CD8-positive, alpha-beta memory T cell (primary cell): ENCODE results near the gene RUNX3. TPM values are rescaled to one million over a fixed set of nuclear protein-coding genes. Genes with fewer than 3 reads are reported as not detected.

Source experiments
- CTCF ChIA-PET: fragments of 350-600 bp; sonication (Branson Sonifier 250); formaldehyde crosslinking; loops from one replicate; lab custom pipeline; 2021; ENCODE audit warnings: antibody characterized with exemption; lab: Charles Lee
- POLR2A ChIA-PET: fragments of 350-600 bp; sonication (Branson Sonifier 250); formaldehyde crosslinking; loops from one replicate; lab custom pipeline; 2021; ENCODE audit warnings: antibody characterized with exemption; lab: Charles Lee
- DNase-seq, 5 donors: peaks; one replicate each; pipeline versions ENCODE4 v3.0.0 to v3.0.0-alpha.2; 2020 to 2022; ENCODE audit warnings: mixed read lengths in 1 of 5
- H3K27ac ChIP-seq: one replicate; pipeline ENCODE4 v1.7.0; 2013; ENCODE audit warnings: low read depth, mild to moderate bottlenecking, low read length, moderate library complexity
- H3K27me3 ChIP-seq: 2 replicates; pipeline ENCODE4 v1.7.0; 2013; ENCODE audit warnings: low read length, mild to moderate bottlenecking; ENCODE audit not compliant: insufficient read depth, poor library complexity, severe bottlenecking
- H3K36me3 ChIP-seq: 2 replicates; pipeline ENCODE4 v1.7.0; 2013; ENCODE audit warnings: mild to moderate bottlenecking, low read length, moderate library complexity; ENCODE audit not compliant: insufficient read depth
- H3K4me1 ChIP-seq: 2 replicates; pipeline ENCODE4 v1.7.0; 2013; ENCODE audit warnings: mild to moderate bottlenecking, low read length, moderate library complexity; ENCODE audit not compliant: insufficient read depth
- H3K4me3 ChIP-seq: 2 replicates; pipeline ENCODE4 v1.7.0; 2013; ENCODE audit warnings: mild to moderate bottlenecking, low read length
- H3K9me3 ChIP-seq: 2 replicates; pipeline ENCODE4 v1.7.0; 2013; ENCODE audit warnings: mild to moderate bottlenecking, low read length
- H3K27ac Mint-ChIP-seq, 8 donors: one replicate each; pipeline ENCODE4 v1.8.0; 2020 to 2021; ENCODE audit warnings: mixed read lengths in 8 of 8, mild to moderate bottlenecking in 6 of 8, inconsistent platforms in 3 of 8, moderate library complexity in 3 of 8
- H3K27me3 Mint-ChIP-seq, 2 donors: one replicate each; pipeline ENCODE4 v1.8.0; 2020 to 2021; ENCODE audit warnings: mixed read lengths in 2 of 2, mild to moderate bottlenecking in 1 of 2, moderate library complexity in 1 of 2
- H3K36me3 Mint-ChIP-seq, 3 donors: one replicate each; pipeline ENCODE4 v1.8.0; 2020 to 2021; ENCODE audit warnings: mixed read lengths in 3 of 3, inconsistent platforms in 1 of 3, mild to moderate bottlenecking in 1 of 3
- H3K4me1 Mint-ChIP-seq, 3 donors: one replicate each; pipeline ENCODE4 v1.8.0; 2020 to 2021; ENCODE audit warnings: mixed read lengths in 3 of 3, inconsistent platforms in 1 of 3, mild to moderate bottlenecking in 1 of 3
- H3K4me3 Mint-ChIP-seq, 7 donors: one replicate each; pipeline ENCODE4 v1.8.0; 2020 to 2021; ENCODE audit warnings: mixed read lengths in 7 of 7, mild to moderate bottlenecking in 6 of 7, moderate library complexity in 4 of 7, inconsistent platforms in 2 of 7
- H3K9me3 Mint-ChIP-seq, 5 donors: one replicate each; pipeline ENCODE4 v1.8.0; 2020 to 2022; ENCODE audit warnings: mixed read lengths in 5 of 5, mild to moderate bottlenecking in 3 of 5, moderate library complexity in 2 of 5, inconsistent platforms in 1 of 5
- polyA plus RNA-seq: library from polyadenylated mRNA; unstranded; fragments of 300-500 nt; fragmentation: Illumina TruSeq; gene quantifications from one replicate; pipeline ENCODE4 v1.2.3, GENCODE V29; 2021
- total RNA-seq, 2 experiments: library from RNA; stranded (reverse); gene quantifications; one replicate each; pipeline ENCODE4 v1.2.3, GENCODE V29; 2021

Gene RUNX3
- total and polyA plus RNA-seq, 3 experiments from 2014 or later, result 107 to 241 (median 218) TPM

DNA sequence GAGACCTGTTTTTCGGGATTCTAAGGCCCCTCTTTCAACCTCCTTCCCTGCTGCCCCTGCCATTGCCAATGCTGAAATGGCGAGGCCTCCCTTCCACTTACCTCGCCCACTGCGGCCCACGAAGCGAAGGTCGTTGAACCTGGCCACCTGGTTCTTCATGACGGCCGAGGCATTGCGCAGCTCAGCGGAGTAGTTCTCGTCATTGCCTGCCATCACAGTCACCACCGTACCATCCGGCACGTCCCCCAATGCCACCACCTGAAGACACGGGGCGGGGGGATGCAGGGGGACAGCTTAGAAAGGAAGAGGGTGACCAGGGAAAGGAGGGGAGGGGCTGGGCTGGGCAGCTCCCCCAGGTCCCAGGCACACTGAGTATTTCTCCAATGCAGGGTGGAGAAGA, 2.6 kb downstream of the RUNX3 start:
- Histone ChIP-seq H3K9me3 (no peaks in the 10 kb centered on the region), H3K4me1 (peaks cover 72% of the 10 kb centered on the region), H3K27ac (peak overlapping the region; percentile 89), H3K27me3 (no peaks in the 10 kb centered on the region), H3K4me3 (peak overlapping the region; percentile 77), H3K36me3 (peaks cover 36% of the 10 kb centered on the region)
- CTCF ChIA-PET, result interaction anchor here (0.8 to 18.1 kb wide), 14 partner anchors 8 to 279 kb away, joined by 3 to 234 read pairs (median 5); no protein-coding TSS in a partner anchor
- Mint-ChIP-seq H3K4me3 (peak overlapping the region; percentile 84 to 99 (median 97)), H3K27me3 (peaks cover 0 to 14% of the 10 kb centered on the region in 2 donors), H3K27ac (peak overlapping the region; percentile 85 to 100 (median 100)), H3K36me3 (peaks cover 22 to 66% (median 38%) of the 10 kb centered on the region in 3 donors), H3K4me1 (peaks cover 42 to 69% (median 58%) of the 10 kb centered on the region in 3 donors), H3K9me3 (peaks cover 0 to 2% (median 0%) of the 10 kb centered on the region in 5 donors)
- POLR2A ChIA-PET, result interaction anchor here (0.9 to 10.6 kb wide), 6 partner anchors 9 to 174 kb away, joined by 3 to 282 read pairs (median 10); no protein-coding TSS in a partner anchor
- peak in 2 of 5 donors; percentile 58 to 66 for DNase-seq

DNA sequence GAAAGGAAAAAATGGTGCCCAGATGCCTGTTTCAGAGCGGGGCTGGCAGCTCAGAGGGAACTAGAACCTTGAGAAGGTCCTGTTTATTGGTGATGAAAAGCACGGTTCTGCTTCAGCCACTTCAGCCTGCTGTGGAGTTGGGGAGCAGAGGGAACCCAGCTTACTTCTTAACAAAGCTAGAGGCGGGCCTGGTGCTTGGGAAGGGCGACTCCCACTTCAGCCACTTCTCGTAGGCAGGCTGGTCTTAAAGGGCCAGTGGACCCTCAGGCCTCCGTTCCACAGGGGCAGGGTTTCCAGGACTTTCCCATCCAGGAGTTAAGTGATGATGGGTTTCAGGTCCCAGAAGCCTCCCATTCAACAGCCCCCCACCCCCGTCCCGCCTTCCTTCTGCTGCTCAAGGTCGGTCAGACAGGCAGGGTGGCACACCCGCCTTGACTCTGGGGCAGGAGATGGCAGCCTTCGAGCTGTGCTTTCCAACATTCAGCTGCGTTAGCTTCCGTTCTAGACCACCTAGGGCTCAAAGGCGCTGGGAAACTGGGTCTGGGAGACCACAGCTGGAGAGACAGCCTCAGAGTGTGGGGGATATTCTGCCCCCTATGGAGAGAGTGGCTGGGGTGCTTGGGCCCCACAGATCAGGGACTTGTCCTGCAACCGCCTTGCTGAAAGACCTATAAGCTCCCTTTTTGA, 3.4 kb downstream of the RUNX3 start:
- H3K4me1 ChIP-seq, result peaks cover 74% of the 10 kb centered on the region
- no peaks in the 10 kb centered on the region for H3K9me3 ChIP-seq
- POLR2A ChIA-PET, result interaction anchor here (0.6 to 10.6 kb wide), 11 partner anchors 8 to 306 kb away, joined by 3 to 282 read pairs (median 4); partner anchors contain the start of gene SYF2
- DNase-seq, result peak in 2 of 5 donors; percentile 45 to 51
- Mint-ChIP-seq H3K4me3 (peak overlapping the region; percentile 84 to 99 (median 97)), H3K9me3 (peaks cover 0 to 2% (median 0%) of the 10 kb centered on the region in 5 donors), H3K27me3 (peaks cover 0 to 14% of the 10 kb centered on the region in 2 donors), H3K4me1 (peaks cover 46 to 69% (median 64%) of the 10 kb centered on the region in 3 donors), H3K27ac (peak overlapping the region; percentile 85 to 100 (median 100)), H3K36me3 (peaks cover 24 to 73% (median 42%) of the 10 kb centered on the region in 3 donors)
- peak overlapping the region; percentile 77 for H3K4me3 ChIP-seq
- peak overlapping the region; percentile 89 for H3K27ac ChIP-seq
- peaks cover 36% of the 10 kb centered on the region for H3K36me3 ChIP-seq
- no peaks in the 10 kb centered on the region for H3K27me3 ChIP-seq
- CTCF ChIA-PET, result interaction anchor here (0.9 to 18.1 kb wide), 10 partner anchors 7 to 280 kb away, joined by 3 to 234 read pairs (median 14); no protein-coding TSS in a partner anchor

DNA sequence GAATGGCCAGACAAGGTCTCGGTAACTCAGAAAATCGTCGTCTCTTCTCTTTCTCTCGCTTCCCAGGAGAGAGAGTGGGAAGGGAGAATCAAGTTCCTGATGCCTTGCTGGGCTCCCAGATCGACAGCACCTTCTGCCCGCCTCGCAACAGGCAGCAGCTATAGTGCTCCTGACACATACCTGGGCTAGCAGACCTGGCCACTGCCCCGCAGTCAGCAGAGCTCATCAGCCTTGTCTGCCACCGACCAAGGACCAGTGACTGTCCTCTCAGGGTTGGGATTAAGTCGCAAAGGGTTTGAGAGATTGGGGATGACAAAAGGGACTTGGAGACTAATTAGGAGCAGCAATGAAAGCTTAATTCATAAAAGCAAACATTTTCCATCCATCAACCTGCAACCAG, 4.1 kb downstream of the RUNX3 start:
- DNase-seq, result no peak
- no peaks in the 10 kb centered on the region for H3K9me3 ChIP-seq
- H3K4me3 ChIP-seq, result peak overlapping the region; percentile 77
- Mint-ChIP-seq H3K4me3 (peak overlapping the region; percentile 84 to 99 (median 97)), H3K27me3 (peaks cover 0 to 14% of the 10 kb centered on the region in 2 donors), H3K4me1 (peaks cover 50 to 69% (median 67%) of the 10 kb centered on the region in 3 donors), H3K27ac (peak overlapping the region; percentile 87 to 100 (median 100)), H3K9me3 (peaks cover 0 to 2% (median 0%) of the 10 kb centered on the region in 5 donors), H3K36me3 (peaks cover 24 to 80% (median 45%) of the 10 kb centered on the region in 3 donors)
- H3K27me3 ChIP-seq, result no peaks in the 10 kb centered on the region
- peak overlapping the region; percentile 89 for H3K27ac ChIP-seq
- ChIA-PET POLR2A (interaction anchor here (0.6 to 10.6 kb wide), 10 partner anchors 13 to 307 kb away, joined by 3 to 282 read pairs (median 4); partner anchors contain the start of gene SYF2), CTCF (interaction anchor here (0.7 to 18.1 kb wide), 6 partner anchors 13 to 174 kb away, joined by 3 to 234 read pairs (median 86); no protein-coding TSS in a partner anchor)
- peaks cover 74% of the 10 kb centered on the region for H3K4me1 ChIP-seq
- peaks cover 42% of the 10 kb centered on the region for H3K36me3 ChIP-seq

DNA sequence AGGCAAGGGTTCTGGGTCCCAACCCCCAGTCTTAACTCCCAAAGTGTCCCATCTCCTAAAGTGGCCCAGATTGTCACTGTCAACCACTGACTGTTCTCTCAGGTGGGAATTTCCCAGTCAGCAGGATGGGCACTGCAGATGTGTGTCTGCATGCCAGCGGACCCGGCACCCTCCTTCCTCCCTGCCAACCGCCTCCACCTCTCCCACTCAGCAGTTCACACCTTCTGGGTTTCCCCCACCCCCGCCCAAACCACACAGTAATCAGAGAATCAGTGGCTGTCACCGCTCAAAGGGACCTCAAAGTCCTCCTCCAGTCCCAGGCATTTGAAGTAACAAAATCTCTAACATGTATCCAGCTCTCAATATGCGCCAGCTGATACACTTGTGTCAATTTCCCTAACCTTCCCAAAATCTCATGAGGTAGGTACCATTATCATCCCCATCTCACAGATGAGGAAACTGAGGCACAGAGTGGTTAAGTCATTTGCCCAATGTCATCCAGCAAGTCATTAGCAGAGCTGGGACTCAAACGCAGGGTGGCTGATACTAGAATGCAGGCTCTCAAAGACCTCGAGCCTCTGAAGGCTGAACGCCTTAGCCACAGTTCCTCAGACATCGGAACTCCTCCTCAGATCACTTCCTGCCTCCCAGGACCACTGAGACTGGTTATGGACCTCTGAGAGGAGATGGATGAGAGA, 4.8 kb downstream of the RUNX3 start:
- H3K36me3 Mint-ChIP-seq, result peaks cover 30 to 85% (median 52%) of the 10 kb centered on the region in 3 donors
- H3K9me3 Mint-ChIP-seq, result peaks cover 0 to 2% (median 0%) of the 10 kb centered on the region in 5 donors
- ChIA-PET CTCF (interaction anchor here (0.7 to 18.1 kb wide), 5 partner anchors 12 to 113 kb away, joined by 3 to 234 read pairs (median 98); no protein-coding TSS in a partner anchor), POLR2A (interaction anchor here (0.5 to 10.6 kb wide), 14 partner anchors 12 to 421 kb away, joined by 3 to 282 read pairs (median 5); no protein-coding TSS in a partner anchor)
- peaks cover 0 to 16% of the 10 kb centered on the region in 2 donors for H3K27me3 Mint-ChIP-seq
- Histone ChIP-seq H3K36me3 (peaks cover 49% of the 10 kb centered on the region), H3K9me3 (no peaks in the 10 kb centered on the region), H3K4me1 (peaks cover 75% of the 10 kb centered on the region), H3K27me3 (no peaks in the 10 kb centered on the region), H3K27ac (peak overlapping the region; percentile 89), H3K4me3 (peak overlapping the region; percentile 77)
- peaks cover 58 to 74% (median 70%) of the 10 kb centered on the region in 3 donors for H3K4me1 Mint-ChIP-seq
- peak overlapping the region; percentile 84 to 99 (median 97) for H3K4me3 Mint-ChIP-seq
- H3K27ac Mint-ChIP-seq, result peak overlapping the region; percentile 87 to 100 (median 100)
- peak; percentile 82 to 94 (median 85) for DNase-seq

DNA sequence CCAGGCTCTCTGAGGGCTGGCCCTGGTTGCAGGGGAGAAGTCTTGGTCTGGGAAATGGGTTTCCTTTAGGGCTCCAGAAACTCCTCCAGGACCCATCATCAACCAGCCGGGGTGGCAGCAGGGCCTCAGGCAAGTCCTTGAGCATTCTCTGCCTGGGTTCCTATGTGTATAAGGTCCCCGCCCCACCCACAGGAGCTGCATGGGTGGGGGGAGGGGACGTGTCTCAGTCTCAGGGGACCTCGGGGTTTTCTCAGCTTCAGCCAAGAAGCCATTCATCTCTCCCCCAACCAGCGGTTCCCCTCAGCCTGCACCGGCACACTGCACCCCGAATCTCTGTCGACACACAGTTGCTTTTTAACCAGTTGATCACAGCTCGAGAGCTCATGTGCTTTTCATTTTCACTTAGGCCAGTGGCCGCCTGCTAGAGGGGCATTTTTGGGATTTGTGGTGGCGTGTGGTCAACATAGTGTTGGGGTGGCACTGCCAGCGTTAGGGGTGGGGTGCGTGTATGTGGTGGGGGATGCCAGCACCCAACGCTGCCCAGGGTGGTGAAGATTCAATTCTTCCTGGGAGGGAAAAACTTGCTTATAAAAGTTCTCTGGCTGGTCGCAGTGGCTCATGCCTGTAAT, 6.5 kb downstream of the RUNX3 start:
- peaks cover 0 to 11% of the 10 kb centered on the region in 2 donors for H3K27me3 Mint-ChIP-seq
- Histone ChIP-seq H3K9me3 (no peaks in the 10 kb centered on the region), H3K36me3 (peaks cover 59% of the 10 kb centered on the region), H3K4me3 (peak overlapping the region; percentile 25), H3K27ac (peak overlapping the region; percentile 64), H3K27me3 (no peaks in the 10 kb centered on the region), H3K4me1 (peaks cover 91% of the 10 kb centered on the region)
- peaks cover 70 to 87% (median 87%) of the 10 kb centered on the region in 3 donors for H3K4me1 Mint-ChIP-seq
- DNase-seq, result peak in 2 of 5 donors; percentile 57 to 61
- ChIA-PET POLR2A (interaction anchor here (0.6 to 10.6 kb wide), 5 partner anchors 10 to 417 kb away, joined by 3 to 282 read pairs (median 8); no protein-coding TSS in a partner anchor), CTCF (interaction anchor here (0.8 to 18.1 kb wide), 6 partner anchors 9 to 114 kb away, joined by 3 to 234 read pairs (median 52); no protein-coding TSS in a partner anchor)
- H3K9me3 Mint-ChIP-seq, result peaks cover 0 to 2% (median 0%) of the 10 kb centered on the region in 5 donors
- H3K36me3 Mint-ChIP-seq, result peaks cover 39 to 95% (median 53%) of the 10 kb centered on the region in 3 donors
- peak overlapping the region; percentile 85 to 100 (median 100) for H3K27ac Mint-ChIP-seq
- peak overlapping the region; percentile 79 to 99 (median 91) for H3K4me3 Mint-ChIP-seq

DNA sequence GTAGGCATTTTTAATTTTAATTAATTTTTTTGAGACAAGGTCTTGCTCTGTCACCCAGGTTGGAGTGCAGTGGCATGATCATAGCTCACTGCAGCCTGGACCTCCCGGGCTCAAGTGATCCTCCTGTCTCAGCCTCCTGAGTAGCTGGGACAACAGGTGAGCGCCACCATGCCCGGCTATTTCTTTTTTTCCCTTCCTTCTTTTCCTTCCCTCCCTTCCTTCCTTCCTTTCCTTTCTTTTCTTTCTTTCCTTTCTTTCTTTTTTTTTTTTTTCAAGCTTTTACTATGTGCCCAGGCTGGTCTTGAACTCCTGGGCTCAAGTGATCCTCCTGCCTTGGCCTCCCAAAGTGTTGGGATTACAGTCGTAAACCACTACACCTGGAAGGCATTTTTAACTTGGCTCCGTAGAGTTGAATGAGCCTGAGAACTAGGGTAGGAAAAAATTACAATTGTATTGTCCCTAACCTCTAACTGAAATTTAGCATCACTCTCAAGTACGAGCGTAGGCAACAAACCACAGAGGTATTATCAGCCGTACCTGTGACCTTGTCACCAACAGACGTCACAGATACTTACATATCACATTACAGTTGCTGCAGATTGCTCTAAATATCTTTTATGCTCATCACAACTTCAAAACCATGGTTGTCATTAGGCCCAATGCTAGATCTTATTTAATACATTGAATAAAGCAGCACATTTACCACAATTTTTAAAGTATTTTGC, 8.0 kb downstream of the RUNX3 start:
- H3K4me3 ChIP-seq, result no peak overlapping the region
- CTCF ChIA-PET, result interaction anchor here (0.7 to 12.1 kb wide), 5 partner anchors 9 to 100 kb away, joined by 3 to 171 read pairs (median 3); no protein-coding TSS in a partner anchor
- H3K27me3 Mint-ChIP-seq, result peaks cover 0 to 7% of the 10 kb centered on the region in 2 donors
- H3K27me3 ChIP-seq, result no peaks in the 10 kb centered on the region
- peaks cover 98% of the 10 kb centered on the region for H3K4me1 ChIP-seq
- H3K36me3 Mint-ChIP-seq, result peaks cover 33 to 95% (median 42%) of the 10 kb centered on the region in 3 donors
- H3K4me1 Mint-ChIP-seq, result peaks cover 83 to 97% (median 96%) of the 10 kb centered on the region in 3 donors
- H3K4me3 Mint-ChIP-seq, result peak overlapping the region; percentile 82 to 99 (median 92)
- peaks cover 69% of the 10 kb centered on the region for H3K36me3 ChIP-seq
- no peaks in the 10 kb centered on the region for H3K9me3 ChIP-seq
- POLR2A ChIA-PET, result interaction anchor here (0.6 to 10.6 kb wide), 8 partner anchors 9 to 1455 kb away, joined by 3 to 282 read pairs (median 3); no protein-coding TSS in a partner anchor
- peak overlapping the region; percentile 64 for H3K27ac ChIP-seq
- H3K9me3 Mint-ChIP-seq, result no peaks in the 10 kb centered on the region
- DNase-seq, result peak in 3 of 5 donors; percentile 61 to 82 (median 79)
- peak overlapping the region; percentile 98 to 100 (median 100) for H3K27ac Mint-ChIP-seq
